ENCODE measurements around the gene DIP2B.

DIP2B gene

GRCh38 chr12:50508414-50508813 lies 3.6 kb downstream of the DIP2B start:
- no peaks in the 10 kb centered on the region for H3K27me3 ChIP-seq
- no peak for DNase-seq
- no peaks in the 10 kb centered on the region; the same call in 1 of the 2 replicates for H3K36me3 ChIP-seq
- TF ChIP-seq CTCF (IDR thresholded peaks at IDR 0.05; ENCODE audit: low read depth, low read length) = no peak
- no peak overlapping the region for H3K4me3 ChIP-seq (ENCODE audit: low read depth, low read length)
- H3K4me1 ChIP-seq = no peaks in the 10 kb centered on the region
- no peaks in the 10 kb centered on the region for H3K9me3 ChIP-seq

- TF ChIP-seq CTCF (IDR thresholded peaks at IDR 0.05; ENCODE audit: low read depth, low read length) = no peak
- no peaks in the 10 kb centered on the region for H3K9me3 ChIP-seq
- H3K36me3 ChIP-seq = no peaks in the 10 kb centered on the region; the same call in 1 of the 2 replicates
- no peak for DNase-seq
- no peak overlapping the region for H3K4me3 ChIP-seq (ENCODE audit: low read depth, low read length)
- H3K27me3 ChIP-seq = no peaks in the 10 kb centered on the region
- no peaks in the 10 kb centered on the region for H3K4me1 ChIP-seq
Observed at GRCh38 chr12:50508970-50509663, 4.3 kb downstream of the DIP2B start.

- TF ChIP-seq CTCF (IDR thresholded peaks at IDR 0.05; ENCODE audit: low read depth, low read length) = no peak
- Histone ChIP-seq H3K9me3 (no peaks in the 10 kb centered on the region), H3K27me3 (no peaks in the 10 kb centered on the region), H3K36me3 (no peaks in the 10 kb centered on the region), H3K4me3 (ENCODE audit: low read depth, low read length) (no peak overlapping the region), H3K4me1 (no peaks in the 10 kb centered on the region)
- DNase-seq = no peak
Observed at GRCh38 chr12:50514526-50515276, 9.9 kb downstream of the DIP2B start.

GRCh38 chr12:50515587-50515986 lies 10.8 kb downstream of the DIP2B start:
- no peak for TF ChIP-seq CTCF (IDR thresholded peaks at IDR 0.05; ENCODE audit: low read depth, low read length)
- no peaks in the 10 kb centered on the region for H3K4me1 ChIP-seq
- H3K36me3 ChIP-seq = no peaks in the 10 kb centered on the region
- no peak overlapping the region for H3K4me3 ChIP-seq (ENCODE audit: low read depth, low read length)
- no peak for DNase-seq
- no peaks in the 10 kb centered on the region for H3K27me3 ChIP-seq
- no peaks in the 10 kb centered on the region for H3K9me3 ChIP-seq

- Histone ChIP-seq H3K27me3 (no peaks in the 10 kb centered on the region), H3K36me3 (no peaks in the 10 kb centered on the region), H3K4me3 (ENCODE audit: low read depth, low read length) (no peak overlapping the region), H3K4me1 (no peaks in the 10 kb centered on the region), H3K9me3 (no peaks in the 10 kb centered on the region)
- no peak for TF ChIP-seq CTCF (IDR thresholded peaks at IDR 0.05; ENCODE audit: low read depth, low read length)
- no peak for DNase-seq
Observed at GRCh38 chr12:50517421-50518048, 12.8 kb downstream of the DIP2B start.

All from BE2C (cell line).